Neutrophil (primary cell): ENCODE results near the gene MBNL2.

Source experiments
- H3K27ac ChIP-seq: fragments of 200-600 bp; sonication (generic); 2 replicates; pipeline ENCODE4 v1.5.1; 2016; ENCODE audit warnings: mild to moderate bottlenecking, moderate library complexity
- H3K27me3 ChIP-seq: fragments of 200-600 bp; sonication (generic); 2 replicates; pipeline ENCODE4 v1.6.0; 2016; ENCODE audit warnings: mild to moderate bottlenecking
- H3K36me3 ChIP-seq: fragments of 200-600 bp; sonication (generic); 2 replicates; pipeline ENCODE4 v1.5.1; 2017
- H3K4me1 ChIP-seq, 2 experiments: fragments of 200-600 bp in 1 of 2; sonication (generic) in 1 of 2; 1 replicate in 1 of 2; 2 replicates in 1 of 2; pipeline versions ENCODE4 v1.5.1 to v1.6.1; 2013 to 2016; ENCODE audit warnings: low read depth in 1 of 2, low read length in 1 of 2, mild to moderate bottlenecking in 1 of 2, moderate library complexity in 1 of 2; ENCODE audit not compliant: control insufficient read depth in 1 of 2, insufficient read depth in 1 of 2
- H3K4me3 ChIP-seq, 2 experiments: fragments of 200-600 bp in 1 of 2; sonication (generic) in 1 of 2; 1 replicate in 1 of 2; 2 replicates in 1 of 2; pipeline ENCODE4 v1.5.1; 2013 to 2016; ENCODE audit warnings: low read depth in 1 of 2, low read length in 1 of 2, mild to moderate bottlenecking in 1 of 2, moderate library complexity in 1 of 2
- H3K9me3 ChIP-seq: fragments of 200-600 bp; sonication (generic); 2 replicates; pipeline ENCODE4 v1.5.1; 2016
- CTCF ChIP-seq: fragments of 200-600 bp; sonication (generic); IDR thresholded peaks from 2 replicates; pipeline ENCODE4 v1.5.1; 2016; ENCODE audit warnings: antibody characterized with exemption

The MBNL2 gene

GRCh38 chr13:97321101-97321500, 99.0 kb downstream of the MBNL2 start:
- Histone ChIP-seq H3K36me3 (no peaks in the 10 kb centered on the region), H3K4me3 (no peak overlapping the region), H3K9me3 (no peaks in the 10 kb centered on the region), H3K27ac (no peak overlapping the region), H3K27me3 (no peaks in the 10 kb centered on the region), H3K4me1 (no peaks in the 10 kb centered on the region)
- TF ChIP-seq CTCF = no peak

GRCh38 chr13:97321616-97322321, 99.6 kb downstream of the MBNL2 start:
- Histone ChIP-seq H3K9me3 (no peaks in the 10 kb centered on the region), H3K4me3 (no peak overlapping the region), H3K27ac (no peak overlapping the region), H3K4me1 (no peaks in the 10 kb centered on the region), H3K36me3 (no peaks in the 10 kb centered on the region), H3K27me3 (no peaks in the 10 kb centered on the region)
- TF ChIP-seq CTCF = no peak

GRCh38 chr13:97322740-97323342, 100.7 kb downstream of the MBNL2 start:
- no peaks in the 10 kb centered on the region for H3K9me3 ChIP-seq
- H3K4me1 ChIP-seq = no peaks in the 10 kb centered on the region
- H3K27ac ChIP-seq = no peak overlapping the region
- H3K36me3 ChIP-seq = no peaks in the 10 kb centered on the region
- no peak for TF ChIP-seq CTCF
- no peaks in the 10 kb centered on the region for H3K27me3 ChIP-seq
- H3K4me3 ChIP-seq = no peak overlapping the region

GRCh38 chr13:97324115-97324514, 102.0 kb downstream of the MBNL2 start:
- H3K36me3 ChIP-seq = no peaks in the 10 kb centered on the region
- no peaks in the 10 kb centered on the region for H3K27me3 ChIP-seq
- no peaks in the 10 kb centered on the region for H3K9me3 ChIP-seq
- no peak overlapping the region for H3K27ac ChIP-seq
- no peak for TF ChIP-seq CTCF
- H3K4me3 ChIP-seq = no peak overlapping the region
- H3K4me1 ChIP-seq = no peaks in the 10 kb centered on the region

GRCh38 chr13:97325738-97326137, 103.6 kb downstream of the MBNL2 start:
- H3K36me3 ChIP-seq = no peaks in the 10 kb centered on the region
- no peak overlapping the region for H3K27ac ChIP-seq
- no peaks in the 10 kb centered on the region for H3K4me1 ChIP-seq
- no peak overlapping the region for H3K4me3 ChIP-seq
- TF ChIP-seq CTCF = no peak
- H3K9me3 ChIP-seq = no peaks in the 10 kb centered on the region
- H3K27me3 ChIP-seq = no peaks in the 10 kb centered on the region
